Cortex of kidney (tissue), 1 donor: ENCODE measurements around the gene DMD.

Experiments
- DNase-seq: peaks from one replicate; lab custom pipeline; 2025; lab: John Stamatoyannopoulos, UW

DMD gene

DNA sequence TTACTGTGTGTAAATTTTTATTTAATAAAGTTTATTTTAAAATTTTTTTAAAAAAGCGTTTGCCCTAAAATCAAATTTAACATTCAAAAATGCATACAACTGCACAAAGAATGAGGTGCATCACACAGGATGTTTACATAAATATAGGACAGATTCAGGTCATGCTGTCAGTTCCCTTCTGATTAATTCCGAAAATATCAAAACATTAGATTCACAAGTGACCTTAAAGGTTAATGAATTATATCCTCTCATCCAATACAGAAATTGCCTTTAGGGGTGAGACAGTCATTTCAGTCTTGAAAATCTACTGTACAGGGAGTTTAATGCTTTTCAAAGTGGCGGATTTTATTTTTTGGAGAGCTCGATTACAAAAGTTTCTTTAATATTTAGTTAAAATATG is 1930.8 kb downstream of the DMD start:
- DNase-seq: no peak

DNA sequence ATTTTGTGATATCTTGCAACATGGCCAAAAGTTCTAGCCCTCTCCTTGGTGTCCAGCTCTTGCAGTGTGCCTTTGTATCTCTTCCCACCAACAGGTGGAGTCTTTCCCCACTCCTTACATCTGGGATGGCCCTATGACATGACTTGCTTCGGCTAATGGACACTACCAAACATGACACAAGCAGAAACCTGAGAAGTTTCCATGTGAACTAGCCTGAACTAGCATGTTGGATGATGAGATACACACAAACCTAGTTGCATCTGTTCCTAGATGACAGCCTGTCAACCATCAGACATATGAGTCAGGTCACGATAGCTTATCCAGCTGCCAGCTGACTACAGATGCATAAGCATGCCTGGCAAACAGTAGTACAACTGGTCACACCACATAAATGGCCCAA is 1932.0 kb downstream of the DMD start:
- no peak for DNase-seq

DNA sequence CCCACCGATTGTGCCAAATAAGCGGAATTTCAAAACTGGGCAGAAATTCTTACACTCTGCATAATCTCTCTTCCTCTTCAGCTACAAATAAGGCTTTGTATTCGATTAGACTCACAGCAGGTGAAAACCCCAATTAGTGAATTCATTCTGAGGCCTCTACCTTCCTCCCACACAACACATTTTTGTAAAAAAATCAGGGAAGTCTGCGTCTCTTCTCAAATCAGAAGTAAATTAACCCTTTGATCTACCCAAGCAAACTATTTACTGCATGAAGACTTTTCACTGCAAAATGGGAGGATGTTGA is 1938.9 kb downstream of the DMD start:
- no peak for DNase-seq

DNA sequence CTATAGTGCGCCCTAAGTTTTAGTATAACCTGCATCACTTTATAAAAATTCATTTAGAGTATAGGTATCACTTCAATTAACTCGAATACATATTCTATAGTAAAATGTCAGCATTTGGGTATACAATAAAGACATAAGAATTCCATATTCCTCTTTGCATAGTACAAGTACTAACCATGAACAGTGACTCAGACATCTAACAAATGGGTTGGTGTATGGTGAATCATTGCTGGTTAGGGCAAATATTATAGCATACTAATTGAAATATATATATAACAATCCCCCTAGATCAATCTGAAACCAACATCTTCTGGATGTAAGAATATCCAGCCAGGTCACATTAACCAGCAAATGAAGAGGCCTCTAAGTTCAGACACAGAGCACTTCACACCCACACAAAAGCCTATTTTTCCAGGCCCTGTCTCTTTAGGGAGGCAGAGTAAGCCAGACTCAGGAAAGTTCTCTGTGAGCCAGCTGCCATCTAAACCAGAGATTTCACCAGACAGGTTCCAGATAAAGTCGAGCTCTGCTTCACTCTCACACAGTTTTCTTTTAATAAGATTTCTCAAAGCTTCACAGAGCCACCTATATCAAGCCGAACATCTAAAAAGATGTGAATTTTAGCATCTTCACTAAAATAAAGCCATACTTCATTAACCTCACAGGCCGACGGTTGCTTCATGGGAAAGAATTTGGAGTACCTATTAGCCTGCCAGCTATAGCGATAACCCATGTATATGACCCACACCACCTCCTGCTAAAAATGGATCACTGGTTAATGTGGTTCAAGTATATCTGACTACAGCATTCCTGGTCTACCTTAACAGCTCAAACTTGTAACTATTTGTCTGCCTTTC is 1939.5 kb downstream of the DMD start:
- DNase-seq: no peak

DNA sequence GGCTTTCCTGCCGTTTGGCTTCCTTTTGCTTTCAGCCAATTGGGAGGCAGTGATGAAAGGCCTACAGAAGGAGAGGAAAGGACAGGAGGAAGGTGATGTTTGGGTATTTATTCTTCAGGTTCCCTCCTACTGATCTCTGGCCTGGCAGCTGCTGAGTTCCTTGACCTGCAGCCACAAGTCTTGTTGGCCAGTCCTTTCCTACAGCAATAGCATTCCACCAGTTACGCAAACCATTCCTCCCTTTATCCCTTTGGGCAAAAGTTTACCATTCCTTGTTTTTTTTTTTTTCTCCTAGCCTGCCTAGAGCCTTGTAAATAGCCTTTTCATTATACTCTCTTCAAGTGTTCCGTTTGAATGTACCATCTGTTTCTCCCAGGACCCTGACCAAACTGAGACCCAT is 1941.4 kb downstream of the DMD start:
- DNase-seq: no peak

DNA sequence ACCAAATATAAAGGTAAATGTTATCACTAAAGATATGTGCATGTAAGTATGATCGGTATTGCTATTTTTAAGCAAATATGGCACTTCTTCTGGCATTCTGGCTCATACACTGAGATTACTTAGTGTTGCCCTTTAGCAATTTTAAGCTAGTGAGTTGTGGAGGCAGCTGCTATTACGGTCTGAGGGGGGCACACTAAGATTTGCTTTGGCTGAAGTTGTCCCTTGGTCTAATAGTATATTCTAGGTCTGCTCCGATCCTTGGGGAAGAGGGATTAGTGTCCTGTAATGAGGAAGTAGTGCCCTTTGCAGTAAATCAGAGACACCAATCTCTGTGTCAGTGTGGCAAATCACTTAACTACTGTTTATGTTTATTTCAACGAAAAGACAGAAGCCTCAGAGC is 1943.0 kb downstream of the DMD start:
- no peak for DNase-seq

DNA sequence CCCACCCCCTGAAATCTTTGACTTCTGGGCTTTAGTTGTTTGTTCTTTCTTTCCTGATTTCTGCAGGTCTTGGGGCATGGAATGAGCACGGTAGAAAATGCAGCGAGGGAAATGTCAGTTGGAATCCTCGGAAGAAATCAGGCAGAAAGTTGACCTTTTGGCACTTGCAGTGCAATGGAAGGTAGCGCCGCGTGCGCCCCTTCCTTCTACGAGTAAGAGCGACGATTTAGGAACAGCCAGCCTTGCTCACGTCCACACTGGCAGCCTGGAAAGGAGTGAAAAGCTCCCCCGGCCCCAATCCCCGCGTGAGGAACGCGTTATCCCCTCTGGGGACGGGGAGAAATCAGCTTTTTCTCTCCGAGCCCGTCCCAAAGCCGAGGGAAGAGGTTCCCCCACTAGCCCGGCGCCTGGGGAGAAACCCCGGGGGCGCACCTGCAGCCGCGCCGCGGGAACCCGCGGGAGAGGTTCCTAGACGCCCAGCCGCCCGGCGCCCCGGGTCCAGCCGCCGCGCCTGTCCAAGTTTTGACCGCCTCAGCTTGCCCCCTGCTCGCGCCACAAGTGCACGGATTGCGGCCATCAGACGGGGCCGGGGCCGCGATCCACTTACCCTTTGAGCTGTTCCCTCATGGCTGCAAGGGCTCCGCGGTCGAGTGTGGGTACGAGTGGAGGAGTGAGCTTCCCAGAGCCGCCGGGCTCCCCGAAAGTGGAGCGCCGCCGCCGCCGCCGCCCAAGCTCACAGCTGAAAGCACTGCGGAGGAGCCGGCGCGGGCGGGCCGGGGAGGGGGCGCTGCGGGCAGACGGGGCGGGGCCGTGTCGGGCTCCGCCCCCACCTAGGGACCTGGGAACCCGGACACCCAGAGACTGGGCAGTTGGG is 1944.9 kb downstream of the DMD start:
- DNase-seq: no peak

DNA sequence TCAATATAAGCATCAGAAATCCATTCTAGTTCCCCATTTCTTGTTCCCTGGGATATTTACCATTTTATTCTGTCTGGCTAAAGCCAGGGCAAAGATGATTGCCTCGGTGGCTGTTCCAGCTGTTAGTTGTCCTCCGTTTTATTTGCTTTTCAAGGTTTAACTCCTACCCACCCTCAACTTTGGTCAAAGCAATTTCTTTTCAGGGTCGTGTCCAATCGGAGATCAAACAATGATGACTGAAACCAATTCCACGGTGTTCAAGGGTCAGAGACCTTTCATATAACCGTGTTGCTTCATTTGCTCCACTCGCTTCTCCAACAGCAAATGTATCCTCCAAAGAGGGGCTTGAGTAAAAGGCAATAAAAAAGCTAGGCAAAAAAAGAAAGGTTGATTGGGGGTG is 1946.0 kb downstream of the DMD start:
- DNase-seq: no peak

DNA sequence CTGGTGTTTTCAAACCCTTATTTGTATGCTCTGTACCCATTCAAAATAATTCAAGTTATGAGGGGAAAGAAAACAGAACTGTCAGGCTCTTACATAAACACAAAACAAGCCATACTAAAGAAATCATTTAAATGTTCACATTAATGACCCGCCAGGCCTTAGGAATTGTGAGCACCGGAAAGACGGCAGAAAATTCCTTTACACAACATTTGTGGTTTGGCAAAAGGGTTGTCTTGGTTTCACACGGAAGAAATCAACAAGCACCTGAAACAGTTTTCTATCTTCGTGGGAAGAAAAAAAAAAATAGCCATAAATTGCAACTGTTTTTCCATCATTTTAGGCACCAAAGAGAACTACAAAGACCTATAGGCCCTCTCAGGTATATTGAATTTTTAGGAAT is 1951.0 kb downstream of the DMD start:
- DNase-seq: no peak

DNA sequence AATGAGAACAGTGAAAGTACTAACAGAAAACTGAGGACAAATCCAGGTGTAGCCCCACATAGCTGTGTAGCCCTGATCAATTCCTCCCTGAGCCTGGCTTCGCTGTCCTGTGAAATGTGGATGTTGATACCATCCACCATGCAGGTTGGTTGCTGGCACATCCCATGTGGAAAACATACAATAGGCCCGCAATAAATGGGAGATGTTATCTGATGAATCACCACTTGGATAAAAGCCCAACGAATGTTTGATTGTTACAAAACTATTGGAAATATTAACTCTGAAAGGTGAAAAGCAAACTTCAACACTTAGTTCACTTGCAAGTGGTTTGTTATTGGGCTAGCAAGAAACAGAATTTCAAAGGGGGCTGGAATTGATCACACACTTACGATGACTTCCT is 1953.2 kb downstream of the DMD start:
- no peak for DNase-seq

DNA sequence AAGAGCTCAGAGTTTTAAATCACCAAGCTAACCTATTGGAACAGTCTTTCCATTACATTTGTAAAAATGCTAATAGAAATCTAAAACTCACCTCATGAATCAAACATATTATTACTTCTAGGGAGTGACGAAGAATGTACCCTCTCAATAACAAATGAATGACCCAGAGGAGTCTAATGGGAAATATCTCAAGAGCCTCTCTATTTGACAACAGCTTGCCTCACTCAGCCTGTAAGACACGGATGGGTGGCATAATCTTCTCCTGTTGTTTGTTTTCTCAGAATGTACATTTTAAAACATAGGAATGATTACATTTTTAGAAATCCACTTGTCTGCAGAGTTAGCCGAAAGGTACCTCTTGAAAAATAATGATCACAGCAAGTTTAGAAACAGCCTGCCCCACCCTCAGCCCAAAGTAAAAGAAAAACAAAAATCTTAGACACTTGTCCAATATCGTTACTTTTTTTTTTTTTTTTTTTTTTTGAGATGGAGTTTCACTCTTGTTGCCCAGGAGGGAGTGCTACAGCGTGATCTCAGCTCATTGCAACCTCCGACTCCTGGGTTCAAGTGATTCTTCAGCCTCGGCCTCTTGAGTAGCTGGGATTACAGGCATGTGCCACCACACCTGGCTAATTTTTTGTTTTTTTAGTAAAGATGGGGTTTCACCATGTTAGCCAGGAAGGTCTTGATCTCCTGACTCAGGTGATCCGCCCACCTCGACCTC is 1955.9 kb downstream of the DMD start:
- no peak for DNase-seq

DNA sequence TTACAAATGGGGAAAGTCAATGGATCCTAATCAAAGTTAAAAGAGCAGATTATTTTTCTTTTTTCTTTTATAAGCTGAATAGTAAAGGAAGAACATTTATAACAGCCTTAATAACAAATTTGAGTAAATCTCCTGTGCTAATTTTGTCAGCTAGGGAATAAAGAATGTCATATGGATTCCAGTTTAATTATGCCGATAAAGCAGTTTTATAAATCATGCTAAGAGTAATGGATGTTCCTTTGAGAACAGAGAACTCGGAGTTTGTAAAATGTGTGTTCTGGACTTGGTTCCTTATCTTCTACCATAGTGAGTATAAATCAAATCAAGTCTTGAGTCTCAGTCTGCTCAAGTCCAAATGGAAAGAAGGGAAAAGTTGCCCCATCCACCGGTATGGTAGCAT is 1959.2 kb downstream of the DMD start:
- no peak for DNase-seq

DNA sequence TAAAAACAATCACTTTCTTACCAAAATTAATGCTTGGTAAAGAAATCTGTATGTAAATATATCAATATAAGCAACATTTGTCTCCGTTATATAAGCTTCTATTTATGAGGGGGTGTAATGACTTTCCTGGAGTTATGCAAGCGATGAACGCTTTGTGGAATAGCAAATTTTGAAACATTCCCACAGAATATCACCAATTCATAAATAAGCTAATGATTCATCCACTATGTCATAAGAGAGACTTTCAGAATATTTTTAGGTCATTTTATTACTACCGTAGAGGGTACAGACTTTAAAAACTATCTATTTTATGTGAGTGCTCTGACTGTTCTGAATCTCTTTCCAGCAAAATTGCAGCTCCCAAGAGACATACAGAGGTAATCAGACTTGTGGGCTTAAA is 1960.0 kb downstream of the DMD start:
- DNase-seq: no peak

DNA sequence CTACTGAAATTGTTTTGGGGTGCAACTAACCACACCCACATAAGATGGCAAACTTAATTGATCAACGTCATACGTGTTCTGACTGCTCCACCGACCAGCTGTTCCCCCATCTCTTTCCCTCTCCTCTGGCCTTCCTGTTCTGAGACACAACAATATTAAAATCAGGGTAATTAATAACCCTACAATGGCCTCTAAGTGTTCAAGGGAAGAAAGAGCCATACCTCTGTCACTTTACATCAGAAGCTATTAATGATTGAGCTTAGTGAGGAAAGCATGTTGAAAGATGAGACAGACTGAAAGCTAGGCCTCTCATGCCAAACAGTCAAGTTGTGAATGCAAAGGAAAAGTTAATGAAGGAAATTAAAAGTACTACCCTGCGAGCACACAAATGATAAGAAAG is 1965.6 kb downstream of the DMD start:
- DNase-seq: no peak

DNA sequence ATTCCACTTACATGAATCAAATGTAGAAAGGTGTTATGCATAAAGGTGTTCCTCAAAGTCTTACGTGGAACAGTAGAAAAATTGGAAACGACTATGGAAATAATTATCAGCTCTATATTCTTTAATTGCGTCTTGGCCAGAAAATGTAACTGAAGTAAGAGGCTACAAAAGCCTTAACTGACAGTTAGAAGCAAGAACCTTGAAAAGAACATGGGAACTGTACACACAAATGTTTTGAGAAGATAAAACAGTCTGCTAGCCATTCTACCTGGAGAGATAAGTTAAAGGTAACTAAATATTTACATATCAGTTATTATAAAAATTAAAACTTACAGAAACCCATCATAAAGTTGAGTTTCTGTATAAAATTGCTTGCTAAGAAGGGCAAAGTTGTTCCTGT is 1967.5 kb downstream of the DMD start:
- no peak for DNase-seq

DNA sequence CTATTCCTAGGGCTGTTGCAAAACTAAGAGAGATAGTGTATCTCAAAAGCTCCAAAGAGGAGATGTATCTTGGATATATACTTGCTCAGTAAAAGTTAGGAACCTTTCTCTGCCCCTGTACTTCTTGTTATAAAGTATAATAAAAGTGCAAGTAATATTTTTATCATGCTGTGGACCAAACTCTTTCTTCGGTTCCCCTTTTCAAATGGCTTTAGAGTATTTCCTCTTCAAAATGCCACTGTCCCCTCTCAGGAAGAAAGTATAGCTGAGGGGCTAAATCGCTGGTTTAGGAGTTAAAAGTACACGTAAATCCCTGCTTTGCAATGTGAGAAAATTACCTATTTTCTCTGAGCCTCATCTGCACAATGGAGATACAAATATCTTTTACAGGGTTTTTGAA is 1970.4 kb downstream of the DMD start:
- DNase-seq: no peak

DNA sequence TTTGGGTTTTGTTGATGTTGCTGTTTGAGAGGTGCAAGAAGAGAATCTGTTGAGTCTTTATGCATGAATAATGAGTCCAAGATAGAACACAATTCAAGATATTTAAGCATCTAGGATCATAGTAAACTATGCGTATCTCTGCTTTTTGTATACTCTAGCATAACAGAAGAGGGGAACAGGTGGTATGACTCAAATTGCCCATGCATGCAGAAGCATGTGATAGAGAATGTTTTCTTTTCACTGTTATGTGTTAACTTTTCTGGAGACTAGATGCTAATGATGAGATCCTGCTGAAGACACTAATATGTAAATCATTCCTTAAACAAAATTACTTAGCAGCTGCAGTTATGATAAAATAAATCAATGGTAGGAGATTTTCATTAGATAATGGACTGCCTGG is 1974.2 kb downstream of the DMD start:
- no peak for DNase-seq

DNA sequence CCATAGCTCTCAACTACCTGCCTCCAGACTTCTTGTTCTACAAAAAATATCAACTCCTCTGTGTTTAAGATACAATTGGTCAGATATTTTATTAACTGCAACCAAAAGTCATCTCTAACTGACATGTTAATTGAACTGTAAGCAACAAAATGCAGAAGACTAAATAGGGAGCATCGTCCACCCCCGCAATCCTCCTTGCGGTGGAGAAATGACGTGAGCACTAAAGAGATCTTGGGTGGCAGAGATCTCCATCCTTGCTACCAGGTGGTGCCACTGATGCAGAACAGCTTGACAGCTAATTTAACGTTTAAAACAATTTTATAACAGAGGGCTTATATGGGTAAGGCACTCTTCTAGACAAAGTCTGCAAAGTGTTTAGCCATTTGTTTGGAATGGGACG is 1975.1 kb downstream of the DMD start:
- DNase-seq: no peak

DNA sequence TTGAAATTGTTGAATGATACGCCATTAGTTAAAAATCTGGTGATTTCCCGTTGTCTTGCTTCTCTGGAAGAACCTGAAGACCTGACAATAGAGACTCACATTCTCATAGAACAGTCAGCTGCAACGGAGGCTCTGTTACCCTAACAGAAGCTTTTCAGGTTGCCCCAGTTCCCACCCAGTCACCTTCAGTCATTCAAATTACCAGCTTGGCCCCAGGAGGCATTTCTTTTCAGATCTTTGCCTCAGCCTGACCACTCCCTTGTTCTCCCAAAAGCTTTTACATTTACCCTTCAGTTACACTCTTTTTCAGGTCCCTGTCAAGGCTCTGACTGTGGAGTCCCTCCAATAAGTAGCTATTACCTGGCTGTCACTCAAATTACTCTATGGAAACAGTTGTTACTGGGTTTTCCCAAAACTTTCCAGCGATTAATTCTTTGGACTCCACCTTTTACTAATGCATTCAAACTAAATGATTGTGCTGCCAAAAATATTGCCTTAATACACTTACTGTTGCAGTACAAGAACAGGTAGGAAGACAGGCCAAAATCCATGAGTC is 1977.3 kb downstream of the DMD start:
- no peak for DNase-seq

DNA sequence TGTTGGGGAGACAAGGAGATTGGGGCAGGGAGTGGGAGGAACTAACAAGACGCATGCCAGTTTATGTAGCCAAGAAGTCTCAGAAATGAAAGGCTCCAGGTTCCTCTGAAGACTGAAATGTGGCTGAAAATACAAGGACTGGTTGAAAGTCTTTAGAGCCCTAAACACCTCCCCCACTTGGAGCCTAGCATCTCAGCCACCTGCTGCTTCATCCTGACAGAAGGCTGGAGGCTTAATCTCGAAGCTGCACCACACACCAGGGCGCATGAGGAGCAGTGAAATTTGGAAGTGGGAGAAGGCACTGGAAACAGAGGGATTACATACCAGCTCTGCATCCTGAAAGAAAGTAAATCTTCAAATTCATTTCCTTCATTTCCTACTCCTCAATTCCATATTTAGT is 1978.8 kb downstream of the DMD start:
- DNase-seq: no peak

DNA sequence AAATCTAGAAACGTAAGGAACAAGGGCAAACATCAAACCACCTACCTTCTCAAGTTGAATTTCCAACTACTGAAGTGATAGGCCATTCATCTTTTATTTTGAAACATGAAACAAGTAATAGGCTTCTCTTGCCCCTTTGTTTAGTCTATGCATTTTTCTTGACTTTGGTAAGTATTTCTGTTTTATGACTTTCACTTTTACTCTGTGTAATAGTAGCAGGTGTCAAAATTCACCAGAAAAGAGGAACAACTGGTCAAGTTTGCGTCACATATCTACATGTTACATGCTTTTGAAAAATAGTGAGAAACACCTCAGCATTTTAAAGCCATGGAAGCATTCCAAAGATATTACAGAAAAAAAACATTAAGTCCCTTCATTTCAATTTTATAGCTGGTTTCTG is 1982.4 kb downstream of the DMD start:
- no peak for DNase-seq

DNA sequence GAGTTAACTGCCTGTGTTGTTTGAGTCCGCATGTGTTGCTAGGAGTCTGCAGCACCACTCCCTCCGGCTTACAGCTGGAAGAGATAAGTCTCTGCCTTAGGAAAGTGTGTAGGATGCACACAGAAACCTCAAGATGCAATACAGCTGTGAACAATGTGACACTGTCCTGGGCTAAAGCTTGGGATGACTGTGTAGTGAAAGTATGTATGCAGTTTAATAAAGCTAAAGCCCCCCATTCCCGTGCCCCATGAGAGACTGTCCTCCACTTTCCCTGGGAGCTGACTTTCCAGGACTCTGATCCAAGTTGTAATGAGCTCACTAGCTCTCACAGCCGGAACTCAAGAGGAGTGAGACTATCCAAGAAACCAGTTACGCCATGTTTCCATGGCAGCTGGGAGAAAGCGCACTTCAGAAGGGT is 1982.9 kb downstream of the DMD start:
- DNase-seq: no peak

DNA sequence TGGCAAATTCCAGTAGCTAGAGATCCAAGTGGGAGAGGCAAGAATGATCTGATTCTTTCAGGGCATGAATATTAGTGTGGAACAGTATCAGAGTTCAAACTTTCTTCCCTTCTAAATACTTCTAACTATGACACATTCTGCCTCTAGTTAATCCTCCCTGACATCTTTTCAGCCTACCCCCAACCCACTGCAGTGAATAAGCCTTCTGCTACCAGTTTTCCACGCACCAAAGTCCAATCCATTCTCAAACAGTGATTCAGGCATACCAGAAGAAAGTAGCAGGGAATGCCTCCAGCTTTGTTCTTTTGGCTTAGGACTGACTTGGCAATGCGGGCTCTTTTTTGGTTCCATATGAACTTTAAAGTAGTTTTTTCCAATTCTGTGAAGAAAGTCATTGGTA is 1984.1 kb downstream of the DMD start:
- DNase-seq: no peak
